ENCODE data around the gene OLFM4.

Gene OLFM4

GRCh38 chr13:53060840-53061490 is 32.4 kb downstream of the OLFM4 start:
- Histone ChIP-seq H3K9me3 (no peaks in the 10 kb centered on the region), H3K4me3 (no peak overlapping the region), H3K27me3 (ENCODE audit: low read depth) (no peaks in the 10 kb centered on the region; the same call in 1 of the 2 replicates), H3K4me1 (no peaks in the 10 kb centered on the region), H3K36me3 (replicated peaks) (no peaks in the 10 kb centered on the region)
- in situ Hi-C loops (cut with MboI; ENCODE audit: low sequenced_read_pairs), result no loop called here
- DNase-seq (ENCODE audit: low spot score in 2 of 2), result no peak

GRCh38 chr13:53064731-53065130 is 36.1 kb downstream of the OLFM4 start:
- in situ Hi-C loops (cut with MboI; ENCODE audit: low sequenced_read_pairs), result no loop called here
- DNase-seq (ENCODE audit: low spot score in 2 of 2), result no peak

GRCh38 chr13:53066411-53066810 is 37.8 kb downstream of the OLFM4 start:
- no peaks in the 10 kb centered on the region; the same call in none of the 2 replicates for H3K27me3 ChIP-seq (ENCODE audit: low read depth)
- in situ Hi-C loops (cut with MboI; ENCODE audit: low sequenced_read_pairs), result no loop called here
- no peak overlapping the region for H3K4me3 ChIP-seq
- no peaks in the 10 kb centered on the region for H3K4me1 ChIP-seq
- H3K9me3 ChIP-seq, result no peaks in the 10 kb centered on the region; the same call in 1 of the 2 replicates
- no peak for DNase-seq (ENCODE audit: low spot score in 2 of 2)
- no peaks in the 10 kb centered on the region for H3K36me3 ChIP-seq (replicated peaks)

More at GRCh38 chr13:53064731-53065130, 36.1 kb downstream of the OLFM4 start:
- Histone ChIP-seq H3K36me3 (replicated peaks) (no peaks in the 10 kb centered on the region), H3K4me1 (no peaks in the 10 kb centered on the region), H3K4me3 (no peak overlapping the region), H3K27me3 (ENCODE audit: low read depth) (no peaks in the 10 kb centered on the region; the same call in none of the 2 replicates), H3K9me3 (no peaks in the 10 kb centered on the region; the same call in 1 of the 2 replicates)

- in situ Hi-C loops (cut with MboI; ENCODE audit: low sequenced_read_pairs), result no loop called here
- Histone ChIP-seq H3K27me3 (ENCODE audit: low read depth) (no peaks in the 10 kb centered on the region; the same call in 1 of the 2 replicates), H3K9me3 (no peaks in the 10 kb centered on the region; the same call in 1 of the 2 replicates), H3K36me3 (replicated peaks) (no peaks in the 10 kb centered on the region), H3K4me1 (no peaks in the 10 kb centered on the region), H3K4me3 (no peak overlapping the region)
- DNase-seq (ENCODE audit: low spot score in 2 of 2), result no peak
These were observed 40.2 kb downstream of the OLFM4 start for GRCh38 chr13:53068585-53069520.

- H3K36me3 ChIP-seq (replicated peaks), result no peaks in the 10 kb centered on the region
These were observed 41.2 kb downstream of the OLFM4 start for GRCh38 chr13:53069800-53070199.

GRCh38 chr13:53073711-53074110 is 45.1 kb downstream of the OLFM4 start:
- Histone ChIP-seq H3K4me3 (no peak overlapping the region), H3K36me3 (replicated peaks) (no peaks in the 10 kb centered on the region), H3K4me1 (no peaks in the 10 kb centered on the region), H3K9me3 (no peaks in the 10 kb centered on the region), H3K27me3 (ENCODE audit: low read depth) (no peaks in the 10 kb centered on the region)
- in situ Hi-C loops (cut with MboI; ENCODE audit: low sequenced_read_pairs), result no loop called here
- no peak for DNase-seq (ENCODE audit: low spot score in 2 of 2)

More at GRCh38 chr13:53069800-53070199, 41.2 kb downstream of the OLFM4 start:
- H3K9me3 ChIP-seq, result no peaks in the 10 kb centered on the region; the same call in 1 of the 2 replicates
- H3K4me1 ChIP-seq, result no peaks in the 10 kb centered on the region
- in situ Hi-C loops (cut with MboI; ENCODE audit: low sequenced_read_pairs), result no loop called here
- H3K27me3 ChIP-seq (ENCODE audit: low read depth), result no peaks in the 10 kb centered on the region; the same call in 1 of the 2 replicates
- DNase-seq (ENCODE audit: low spot score in 2 of 2), result no peak
- H3K4me3 ChIP-seq, result no peak overlapping the region

- H3K27me3 ChIP-seq (ENCODE audit: low read depth), result no peaks in the 10 kb centered on the region
- in situ Hi-C loops (cut with MboI; ENCODE audit: low sequenced_read_pairs), result no loop called here
These were observed 45.5 kb downstream of the OLFM4 start for GRCh38 chr13:53074114-53074513.

GRCh38 chr13:53075356-53076041 is 46.9 kb downstream of the OLFM4 start:
- Histone ChIP-seq H3K9me3 (no peaks in the 10 kb centered on the region), H3K4me3 (no peak overlapping the region), H3K36me3 (replicated peaks) (no peaks in the 10 kb centered on the region), H3K27me3 (ENCODE audit: low read depth) (no peaks in the 10 kb centered on the region), H3K4me1 (no peaks in the 10 kb centered on the region)
- DNase-seq (ENCODE audit: low spot score in 2 of 2), result no peak
- in situ Hi-C loops (cut with MboI; ENCODE audit: low sequenced_read_pairs), result no loop called here

More at GRCh38 chr13:53074114-53074513, 45.5 kb downstream of the OLFM4 start:
- no peaks in the 10 kb centered on the region for H3K36me3 ChIP-seq (replicated peaks)
- no peaks in the 10 kb centered on the region for H3K9me3 ChIP-seq
- no peak overlapping the region for H3K4me3 ChIP-seq
- no peak for DNase-seq (ENCODE audit: low spot score in 2 of 2)
- no peaks in the 10 kb centered on the region for H3K4me1 ChIP-seq

- in situ Hi-C loops (cut with MboI; ENCODE audit: low sequenced_read_pairs), result no loop called here
- Histone ChIP-seq H3K27me3 (ENCODE audit: low read depth) (no peaks in the 10 kb centered on the region; the same call in 1 of the 2 replicates), H3K4me1 (no peaks in the 10 kb centered on the region), H3K36me3 (replicated peaks) (no peaks in the 10 kb centered on the region), H3K4me3 (no peak overlapping the region), H3K9me3 (no peaks in the 10 kb centered on the region)
- DNase-seq (ENCODE audit: low spot score in 2 of 2), result no peak
These were observed 51.1 kb downstream of the OLFM4 start for GRCh38 chr13:53079691-53080090.

GRCh38 chr13:53088871-53089270 is 60.3 kb downstream of the OLFM4 start:
- in situ Hi-C loops (cut with MboI; ENCODE audit: low sequenced_read_pairs), result no loop called here
- Histone ChIP-seq H3K36me3 (replicated peaks) (no peaks in the 10 kb centered on the region), H3K9me3 (no peaks in the 10 kb centered on the region), H3K4me1 (no peaks in the 10 kb centered on the region), H3K27me3 (ENCODE audit: low read depth) (peaks cover 10% of the 10 kb centered on the region; the same call in 1 of the 2 replicates), H3K4me3 (no peak overlapping the region)
- DNase-seq (ENCODE audit: low spot score in 2 of 2), result no peak

- no peaks in the 10 kb centered on the region for H3K4me1 ChIP-seq
- no peak overlapping the region for H3K4me3 ChIP-seq
- in situ Hi-C loops (cut with MboI; ENCODE audit: low sequenced_read_pairs), result no loop called here
- DNase-seq (ENCODE audit: low spot score in 2 of 2), result no peak
- H3K27me3 ChIP-seq (ENCODE audit: low read depth), result peaks cover 10% of the 10 kb centered on the region; the same call in 1 of the 2 replicates
- H3K9me3 ChIP-seq, result no peaks in the 10 kb centered on the region
- no peaks in the 10 kb centered on the region for H3K36me3 ChIP-seq (replicated peaks)
These were observed 61.3 kb downstream of the OLFM4 start for GRCh38 chr13:53089951-53090350.

GRCh38 chr13:53090461-53090860 is 61.8 kb downstream of the OLFM4 start:
- H3K36me3 ChIP-seq (replicated peaks), result no peaks in the 10 kb centered on the region
- no peaks in the 10 kb centered on the region for H3K9me3 ChIP-seq
- in situ Hi-C loops (cut with MboI; ENCODE audit: low sequenced_read_pairs), result no loop called here
- DNase-seq (ENCODE audit: low spot score in 2 of 2), result no peak
- H3K27me3 ChIP-seq (ENCODE audit: low read depth), result peaks cover 10% of the 10 kb centered on the region; the same call in 1 of the 2 replicates
- no peak overlapping the region for H3K4me3 ChIP-seq
- H3K4me1 ChIP-seq, result no peaks in the 10 kb centered on the region

- no peaks in the 10 kb centered on the region for H3K9me3 ChIP-seq
- in situ Hi-C loops (cut with MboI; ENCODE audit: low sequenced_read_pairs), result no loop called here
- H3K27me3 ChIP-seq (ENCODE audit: low read depth), result 0 out of 2 replicates have a peak, but pooled peaks cover 7% of the 10 kb centered on the region
- DNase-seq (ENCODE audit: low spot score in 2 of 2), result no peak
- no peaks in the 10 kb centered on the region for H3K4me1 ChIP-seq
- H3K4me3 ChIP-seq, result no peak overlapping the region
- H3K36me3 ChIP-seq (replicated peaks), result no peaks in the 10 kb centered on the region
These were observed 64.3 kb downstream of the OLFM4 start for GRCh38 chr13:53092931-53093330.
